Embryonic facial prominence (tissue), 1 donor: ENCODE measurements around the gene PHACTR3.

Experiments used
- DNase-seq: peaks from one replicate; pipeline ENCODE4 v3.0.0-alpha.2; 2016; ENCODE audit errors: extremely low spot score

The PHACTR3 gene

DNA sequence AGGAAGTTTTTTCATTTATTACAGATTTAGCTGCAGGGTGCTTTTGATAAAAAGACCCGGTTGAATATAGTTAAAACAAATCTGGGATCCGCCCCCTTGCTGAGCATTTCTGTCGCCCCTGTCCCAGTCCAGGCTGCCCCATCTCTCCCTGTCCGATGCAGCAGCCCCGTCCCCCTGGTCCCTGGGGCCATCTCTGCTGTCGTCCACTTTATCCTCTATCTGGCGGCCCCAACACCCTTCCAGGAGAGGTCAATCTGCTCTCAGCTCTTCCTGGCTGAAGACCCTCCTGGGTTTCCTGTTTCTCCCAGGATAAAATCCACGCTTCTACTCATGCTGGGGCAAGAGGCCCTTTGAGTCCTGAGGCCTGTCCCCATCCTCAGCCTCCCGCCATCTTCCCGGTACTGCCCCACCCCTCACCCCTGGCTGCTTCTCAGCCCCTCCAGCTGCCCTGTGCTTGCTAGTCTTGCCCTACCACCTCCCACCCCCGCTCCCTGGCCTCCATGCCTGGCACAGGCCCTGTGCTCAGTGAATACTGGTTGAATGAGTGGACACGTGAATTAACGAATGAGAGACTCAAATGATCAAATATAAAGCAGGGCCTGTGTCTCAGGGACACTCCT, 16.0 kb upstream of the PHACTR3 start:
- DNase-seq = no peak

GRCh38 chr20:59589086-59589684, 15.2 kb upstream of the PHACTR3 start:
- no peak for DNase-seq

DNA sequence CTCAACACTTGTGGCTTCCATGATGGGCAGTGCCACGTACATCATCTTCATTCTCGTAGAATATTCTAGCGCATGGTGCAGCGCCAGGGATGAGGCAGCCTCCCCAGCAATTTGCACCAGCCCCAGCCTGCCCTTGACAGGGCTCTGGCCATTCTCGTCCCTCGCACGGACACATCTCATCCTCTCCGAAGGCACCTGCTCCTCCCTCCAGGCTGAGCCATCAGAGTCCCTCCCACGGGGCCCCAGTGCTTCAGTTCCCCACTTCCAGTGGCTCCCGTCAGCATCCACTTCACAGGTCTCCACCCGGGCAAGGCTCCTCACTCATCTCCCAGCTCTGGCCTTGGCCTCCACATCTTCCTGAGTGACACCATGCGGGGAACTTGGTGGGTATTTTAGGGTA, 13.3 kb upstream of the PHACTR3 start:
- no peak for DNase-seq

DNA sequence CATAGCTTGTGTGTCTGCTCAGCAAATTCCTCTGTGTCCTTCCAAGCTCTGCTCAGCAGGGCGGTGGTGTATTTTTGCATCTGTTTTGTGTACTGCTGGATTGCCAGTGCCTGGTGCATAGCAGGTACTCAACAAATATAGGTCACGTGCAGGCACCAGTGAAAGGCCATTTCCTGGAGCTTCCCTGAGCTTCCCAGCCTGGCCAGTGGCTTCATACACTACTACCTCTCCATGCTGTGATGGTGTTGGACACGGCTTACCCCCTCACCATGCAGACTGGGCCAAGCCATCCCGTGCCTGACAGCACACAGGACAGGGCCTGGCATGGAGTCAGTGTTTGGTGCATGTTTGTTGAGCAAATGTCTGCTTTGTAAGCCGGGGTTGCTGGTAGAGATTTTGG, 7.7 kb upstream of the PHACTR3 start:
- DNase-seq = no peak

DNA sequence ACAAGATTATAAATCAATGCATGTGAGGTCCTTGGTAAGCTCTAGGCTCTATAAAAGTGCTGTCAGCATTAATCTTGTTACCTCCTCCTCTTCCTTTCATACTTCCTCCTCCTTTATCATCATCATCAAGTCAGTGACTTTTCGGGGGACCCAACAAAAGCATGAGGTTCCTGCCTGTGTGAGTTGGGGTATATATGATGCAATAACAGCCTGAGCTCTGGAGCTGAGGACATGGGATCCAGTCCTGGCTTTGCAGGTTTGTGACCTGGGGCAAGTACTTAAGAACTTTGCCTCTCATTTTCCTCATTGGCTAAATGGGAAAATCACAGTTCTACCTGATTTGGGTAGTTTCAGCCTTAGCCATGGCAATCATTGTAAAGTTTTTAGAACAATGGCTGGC, 7.1 kb upstream of the PHACTR3 start:
- DNase-seq = no peak

- DNase-seq = peak; percentile 26
Observed at GRCh38 chr20:59598625-59599310, 5.6 kb upstream of the PHACTR3 start.

DNA sequence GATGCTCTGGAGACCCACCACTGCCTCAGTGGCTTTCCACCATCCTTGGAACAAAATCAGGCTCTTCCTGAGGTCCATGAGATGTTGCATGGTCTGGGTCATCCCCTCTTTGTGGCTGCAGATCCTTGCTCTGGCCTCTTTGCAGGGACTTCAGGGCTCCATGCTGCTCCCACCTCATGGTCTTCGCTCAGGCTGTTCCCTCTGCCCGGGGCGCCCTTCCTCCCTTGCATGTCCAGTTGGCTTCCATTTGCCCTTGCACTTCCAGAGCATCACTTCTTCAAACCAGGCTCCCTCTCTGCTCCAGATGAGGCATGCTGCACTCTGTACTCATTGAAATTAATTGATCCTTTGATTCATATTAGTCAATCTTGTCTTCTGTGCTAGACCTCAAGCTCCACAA, 4.4 kb upstream of the PHACTR3 start:
- DNase-seq = no peak

DNA sequence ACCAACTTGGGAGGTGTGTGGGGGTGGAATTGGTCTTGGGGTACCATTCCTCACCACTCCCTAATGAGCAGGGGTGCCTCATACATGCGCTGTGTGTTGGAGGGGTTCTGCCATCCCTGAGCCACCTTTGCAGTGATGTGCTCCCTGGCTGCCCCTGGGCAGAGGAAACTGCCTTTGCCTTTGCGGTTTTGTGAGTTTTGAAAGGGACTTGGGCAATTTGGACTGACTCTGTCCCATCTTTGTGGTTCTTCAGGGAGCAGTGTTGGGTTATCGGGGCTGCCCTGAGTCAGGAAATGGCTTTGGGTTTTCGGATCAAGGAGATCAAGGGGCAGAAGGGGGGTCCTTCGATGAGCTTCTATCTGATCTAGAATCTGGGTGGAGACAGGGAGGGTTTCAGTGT, 3.9 kb upstream of the PHACTR3 start:
- DNase-seq = no peak

DNA sequence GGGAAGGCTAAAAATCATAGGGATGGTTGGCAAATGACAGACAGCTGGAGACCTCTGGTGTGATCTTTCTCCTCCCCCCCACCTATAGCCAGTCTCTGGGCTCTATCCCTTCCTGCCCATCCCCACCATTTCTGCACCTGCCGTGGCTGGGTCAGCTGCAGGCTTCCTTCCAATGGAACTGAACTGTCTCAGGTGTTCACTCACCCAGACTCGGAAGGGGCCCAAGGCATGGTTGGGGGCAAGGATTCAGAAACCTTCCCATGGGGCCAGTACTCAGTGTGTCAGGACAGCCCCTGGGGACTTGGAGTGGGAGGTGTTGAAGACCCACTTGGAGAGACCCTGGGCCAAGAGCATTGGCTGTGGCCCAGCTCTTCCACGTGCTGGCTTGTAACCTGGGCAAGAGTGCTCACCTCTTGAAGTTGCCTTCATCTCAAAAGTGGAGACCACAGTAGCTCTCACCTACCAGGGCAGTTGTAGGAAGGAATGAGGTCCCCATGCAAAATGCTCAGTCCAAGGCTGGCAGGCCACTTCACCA, 1.7 kb upstream of the PHACTR3 start:
- no peak for DNase-seq

DNA sequence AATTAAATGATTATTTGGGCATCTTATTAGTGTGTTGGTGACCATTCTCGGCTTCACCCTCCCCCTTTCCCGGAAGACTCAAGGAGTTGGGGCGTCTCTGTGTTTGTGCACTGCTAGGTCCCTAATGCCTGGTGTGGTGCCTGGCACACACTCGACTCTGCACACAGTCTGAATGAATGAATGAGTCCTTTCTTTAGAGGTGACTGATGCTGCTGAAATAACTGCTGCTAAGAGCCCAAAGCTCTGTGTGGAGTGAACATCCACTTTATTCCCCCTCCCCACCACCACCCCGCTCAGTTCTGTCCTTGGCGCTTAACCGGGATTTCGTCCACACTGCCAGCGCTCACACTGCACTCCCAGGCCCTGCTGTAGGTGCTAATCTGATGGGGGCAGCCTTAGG, 1.2 kb upstream of the PHACTR3 start:
- no peak for DNase-seq

- DNase-seq = no peak
Observed at GRCh38 chr20:59604741-59605600, 631 bp downstream of the PHACTR3 start.

DNA sequence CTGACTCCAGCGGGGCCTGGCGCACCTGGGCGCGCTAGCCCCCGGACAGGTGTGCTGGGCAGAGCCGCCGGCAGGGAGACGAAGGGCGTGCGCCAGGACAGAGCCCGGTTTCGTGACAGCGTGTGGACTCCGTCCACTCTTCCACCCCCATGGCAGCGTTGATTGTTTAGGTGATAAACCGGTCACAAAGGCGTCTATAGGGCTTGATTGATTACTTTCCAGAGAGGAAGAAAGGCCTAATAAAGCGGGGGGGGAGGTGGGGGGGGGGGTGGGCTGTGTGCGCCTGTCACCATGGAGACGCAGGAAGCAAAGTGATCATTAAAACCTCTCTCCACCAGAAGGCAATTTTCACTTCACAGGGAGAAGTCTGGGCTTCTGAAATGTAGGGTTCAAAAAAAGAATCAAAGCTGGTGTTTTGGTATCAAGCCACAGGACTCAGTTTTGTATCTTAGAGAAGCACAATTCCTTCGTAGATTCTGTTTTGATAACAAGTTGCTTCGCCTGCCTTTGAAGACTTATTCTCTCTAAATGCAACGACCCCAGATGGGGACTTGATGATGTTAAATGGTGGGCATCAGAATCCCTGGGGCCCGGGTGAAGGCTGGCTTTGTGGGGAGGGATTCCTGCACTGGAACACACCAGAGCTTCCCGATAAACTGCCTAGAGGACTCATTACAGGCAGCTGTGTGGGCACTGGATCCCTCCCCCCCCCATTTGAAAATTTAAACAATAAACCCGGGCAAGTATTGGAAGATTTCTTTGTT, 1.4 kb downstream of the PHACTR3 start:
- no peak for DNase-seq

DNA sequence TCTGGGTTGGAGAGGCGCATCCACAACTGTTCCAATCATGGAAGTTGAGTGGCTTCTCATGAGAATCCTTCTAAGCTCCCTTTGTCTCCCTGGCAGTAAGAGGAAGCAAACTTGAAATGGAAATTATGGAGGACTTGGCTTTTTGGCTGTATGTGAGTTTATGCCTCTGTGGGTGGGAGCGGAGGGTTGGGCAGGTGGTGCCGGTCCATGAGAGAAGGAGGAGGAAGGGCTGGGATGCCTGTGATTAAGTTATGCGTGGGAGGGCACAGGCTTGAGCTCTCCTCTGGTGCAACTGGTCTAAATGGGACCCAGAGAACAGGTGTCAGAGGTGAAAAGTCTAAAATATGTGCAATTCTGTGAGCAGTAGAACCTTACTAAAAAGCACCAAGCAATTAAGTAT, 2.2 kb downstream of the PHACTR3 start:
- DNase-seq = no peak

DNA sequence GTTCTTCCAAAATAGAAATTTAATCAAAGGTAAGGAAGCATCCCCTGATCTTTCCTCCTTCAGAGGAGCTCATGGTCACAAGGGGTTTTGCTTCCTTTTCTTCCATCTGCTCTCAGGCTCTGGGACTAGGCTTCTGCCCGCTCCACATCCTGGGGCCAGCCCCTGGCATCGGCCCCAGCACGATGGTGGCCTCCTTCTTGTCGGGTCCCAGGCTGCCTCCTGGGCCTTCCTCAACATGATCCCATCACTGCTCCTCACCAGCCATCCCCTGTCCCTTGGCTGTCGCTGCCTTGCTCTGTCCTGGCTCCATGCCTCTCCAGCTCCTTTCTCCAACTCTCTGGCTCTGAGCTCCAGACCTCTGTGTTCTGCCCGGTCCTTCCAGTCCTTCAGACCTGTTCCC, 4.1 kb downstream of the PHACTR3 start:
- no peak for DNase-seq

GRCh38 chr20:59608871-59609270, 4.5 kb downstream of the PHACTR3 start:
- no peak for DNase-seq

DNA sequence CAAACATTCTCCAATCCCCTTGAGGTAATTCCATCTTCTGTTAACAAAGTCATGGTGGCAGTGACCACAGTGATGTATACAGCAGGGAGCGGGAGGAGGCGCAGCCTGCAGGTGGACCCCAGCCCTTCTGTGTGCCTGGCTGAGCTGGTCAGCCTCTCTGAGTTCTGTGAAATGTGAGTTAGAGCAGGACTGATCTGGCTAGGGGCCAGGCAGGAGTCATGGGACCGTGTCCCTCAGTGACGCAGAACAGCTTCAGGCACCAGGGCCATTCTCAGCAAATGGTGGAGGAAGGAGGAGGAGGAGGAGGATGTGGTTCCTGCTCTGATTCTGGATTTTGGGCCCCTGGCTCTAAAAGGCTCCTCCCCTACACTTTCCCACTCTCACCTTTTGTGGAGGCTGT, 6.9 kb downstream of the PHACTR3 start:
- no peak for DNase-seq

DNA sequence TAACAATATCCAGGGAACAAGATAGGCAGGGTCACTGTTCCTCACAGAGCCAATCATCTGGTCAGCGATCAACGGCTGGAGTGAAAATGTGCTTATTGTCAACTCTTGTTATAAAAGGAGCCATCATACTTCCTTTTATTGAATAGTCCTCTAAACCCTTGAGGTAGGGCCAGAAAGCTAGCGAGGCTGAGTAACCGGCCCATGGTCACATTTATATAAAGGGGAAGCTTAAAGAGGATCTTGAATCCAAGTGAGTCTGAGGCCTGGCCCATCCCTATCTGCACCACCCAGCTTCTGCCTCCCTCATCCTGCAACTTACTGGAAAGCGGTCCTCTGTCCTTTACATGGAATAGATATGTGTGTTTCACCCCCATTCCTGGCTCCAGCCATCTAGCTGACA, 9.5 kb downstream of the PHACTR3 start:
- no peak for DNase-seq

- no peak for DNase-seq
Observed at GRCh38 chr20:59614714-59615113, 10.4 kb downstream of the PHACTR3 start.

GRCh38 chr20:59616306-59616705, 12.0 kb downstream of the PHACTR3 start:
- DNase-seq = no peak

- no peak for DNase-seq
Observed at GRCh38 chr20:59617221-59617620, 12.9 kb downstream of the PHACTR3 start.

DNA sequence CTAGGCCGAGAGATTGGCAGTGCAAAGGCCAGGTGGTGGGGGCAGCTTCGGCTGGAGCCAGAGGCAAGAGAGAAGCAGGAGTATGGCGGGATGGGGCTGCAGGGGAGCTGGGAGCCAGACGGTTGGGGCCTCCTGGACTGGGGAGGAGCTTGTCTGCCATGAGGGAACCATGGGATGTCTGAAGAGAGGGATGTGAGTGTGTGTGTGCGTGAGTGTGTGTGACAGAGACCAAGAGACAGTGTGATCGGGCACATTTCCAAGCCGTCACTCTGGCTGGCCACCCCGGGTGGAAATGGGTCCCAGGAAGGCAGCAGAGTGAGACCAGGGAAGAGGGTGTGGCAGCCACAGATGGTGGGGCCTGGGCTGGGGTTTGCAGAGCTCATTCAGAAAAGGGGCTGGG, 13.8 kb downstream of the PHACTR3 start:
- DNase-seq = no peak
